Karpas-422 (cell line): ENCODE data around the gene TMEM178A. TPM values are rescaled to one million over a fixed set of nuclear protein-coding genes. Genes with fewer than 3 reads are reported as not detected.
"Not testable (repeated sequence)": the region's sequence is repeated elsewhere in the genome, so short reads cannot be mapped to it uniquely, and the experiment has no call there.

Experiments
- DNase-seq: peaks from one replicate; pipeline ENCODE4 v3.0.0-alpha.2; 2015
- H2AFZ ChIP-seq: fragments of 200-600 bp; sonication (generic); 2 replicates; pipeline ENCODE4 v1.6.1; 2014; ENCODE audit warnings: antibody characterized with exemption, low read length, mixed read lengths
- H3K27ac ChIP-seq: fragments of 200-600 bp; sonication (generic); 2 replicates; pipeline ENCODE4 v1.5.1; 2014; ENCODE audit warnings: mild to moderate bottlenecking, low read length, moderate library complexity
- H3K27me3 ChIP-seq: fragments of 200-600 bp; sonication (generic); 2 replicates; pipeline ENCODE4 v1.6.1; 2014; ENCODE audit warnings: low read length, mixed read lengths
- H3K36me3 ChIP-seq: fragments of 200-600 bp; sonication (generic); 2 replicates; pipeline ENCODE4 v1.6.1; 2014; ENCODE audit warnings: low read length, mixed read lengths; ENCODE audit not compliant: insufficient read depth
- H3K4me1 ChIP-seq: fragments of 200-600 bp; sonication (generic); 2 replicates; pipeline ENCODE4 v1.6.1; 2014; ENCODE audit warnings: mild to moderate bottlenecking, low read length, mixed read lengths
- H3K4me2 ChIP-seq: fragments of 200-600 bp; sonication (generic); 2 replicates; pipeline ENCODE4 v1.6.1; 2014; ENCODE audit warnings: low read length, low read depth, mild to moderate bottlenecking; ENCODE audit not compliant: poor library complexity, severe bottlenecking
- H3K4me3 ChIP-seq: fragments of 200-600 bp; sonication (generic); 2 replicates; pipeline ENCODE4 v1.5.1; 2014; ENCODE audit warnings: mild to moderate bottlenecking, antibody characterized with exemption, low read length, mixed read lengths
- H3K79me2 ChIP-seq: fragments of 200-600 bp; sonication (generic); 2 replicates; pipeline ENCODE4 v1.6.1; 2014; ENCODE audit warnings: mild to moderate bottlenecking, low read length, mixed read lengths
- H3K9ac ChIP-seq: fragments of 200-600 bp; sonication (generic); 2 replicates; pipeline ENCODE4 v1.6.0; 2014; ENCODE audit warnings: low read length
- H3K9me2 ChIP-seq: fragments of 200-600 bp; sonication (generic), shearing (Covaris generic); replicated peaks from 2 replicates; pipeline ENCODE4 v1.6.0; 2014; ENCODE audit warnings: mild to moderate bottlenecking, low read length, moderate library complexity; ENCODE audit not compliant: insufficient read depth
- H3K9me3 ChIP-seq: fragments of 300-700, 200-600 bp; sonication (generic); 2 replicates; pipeline ENCODE4 v1.6.1; 2014; ENCODE audit warnings: low read length, mixed read lengths
- H4K20me1 ChIP-seq: fragments of 200-600 bp; sonication (generic); 2 replicates; pipeline ENCODE4 v1.6.1; 2014; ENCODE audit warnings: mild to moderate bottlenecking, antibody characterized with exemption, low read length, low read depth; ENCODE audit not compliant: insufficient read depth
- total RNA-seq: library from RNA; depleted of rRNA; stranded (reverse); fragments of >200 nt; shearing (Covaris generic); gene quantifications from 2 replicates; pipeline ENCODE4 v1.2.3, GENCODE V29; 2014; ENCODE audit warnings: low replicate concordance

TMEM178A gene
- total RNA-seq, 1 experiment from 2014 or later = not detected

- H3K9ac ChIP-seq = no peak overlapping the region
- no peaks in the 10 kb centered on the region for H3K9me3 ChIP-seq
- no peak overlapping the region for H3K4me3 ChIP-seq
- H4K20me1 ChIP-seq = no peaks in the 10 kb centered on the region
- H3K4me2 ChIP-seq = no peak overlapping the region
- no peaks in the 10 kb centered on the region for H3K4me1 ChIP-seq
- H2AFZ ChIP-seq = no peak overlapping the region
- no peaks in the 10 kb centered on the region for H3K27me3 ChIP-seq
- no peaks in the 10 kb centered on the region for H3K79me2 ChIP-seq
- no peak for DNase-seq
- no peak overlapping the region for H3K27ac ChIP-seq
- H3K36me3 ChIP-seq = no peaks in the 10 kb centered on the region
- no peaks in the 10 kb centered on the region for H3K9me2 ChIP-seq
These were observed 39.8 kb upstream of the TMEM178A start for GRCh38 chr2:39625927-39626270.

- not testable (repeated sequence) for H2AFZ ChIP-seq, H3K9me3 ChIP-seq, H3K4me2 ChIP-seq, H4K20me1 ChIP-seq, H3K9ac ChIP-seq, H3K4me3 ChIP-seq, H3K79me2 ChIP-seq, H3K9me2 ChIP-seq, DNase-seq, H3K36me3 ChIP-seq, H3K27me3 ChIP-seq, H3K27ac ChIP-seq, H3K4me1 ChIP-seq
These were observed 37.4 kb upstream of the TMEM178A start for GRCh38 chr2:39628346-39628745.

- H3K4me2 ChIP-seq = no peak overlapping the region
- H3K36me3 ChIP-seq = no peaks in the 10 kb centered on the region
- no peaks in the 10 kb centered on the region for H3K9me3 ChIP-seq
- H3K4me1 ChIP-seq = no peaks in the 10 kb centered on the region
- H4K20me1 ChIP-seq = no peaks in the 10 kb centered on the region
- no peak overlapping the region for H3K27ac ChIP-seq
- H2AFZ ChIP-seq = no peak overlapping the region
- H3K9me2 ChIP-seq = no peaks in the 10 kb centered on the region
- no peak overlapping the region for H3K9ac ChIP-seq
- no peaks in the 10 kb centered on the region for H3K79me2 ChIP-seq
- H3K27me3 ChIP-seq = no peaks in the 10 kb centered on the region
- no peak for DNase-seq
- H3K4me3 ChIP-seq = no peak overlapping the region
These were observed 36.1 kb upstream of the TMEM178A start for GRCh38 chr2:39629646-39630045.

- H3K4me1 ChIP-seq = no peaks in the 10 kb centered on the region
- H2AFZ ChIP-seq = no peak overlapping the region
- no peaks in the 10 kb centered on the region for H3K79me2 ChIP-seq
- peaks cover 3% of the 10 kb centered on the region; the same call in 1 of the 2 replicates for H3K27me3 ChIP-seq
- DNase-seq = no peak
- no peak overlapping the region for H3K4me3 ChIP-seq
- no peak overlapping the region for H3K27ac ChIP-seq
- H4K20me1 ChIP-seq = no peaks in the 10 kb centered on the region
- H3K9ac ChIP-seq = no peak overlapping the region
- H3K9me2 ChIP-seq = no peaks in the 10 kb centered on the region
- H3K4me2 ChIP-seq = no peak overlapping the region
- H3K9me3 ChIP-seq = no peaks in the 10 kb centered on the region
- no peaks in the 10 kb centered on the region for H3K36me3 ChIP-seq
These were observed 34.5 kb upstream of the TMEM178A start for GRCh38 chr2:39631256-39631655.

- Histone ChIP-seq H4K20me1 (no peaks in the 10 kb centered on the region), H3K4me2 (no peak overlapping the region)
These were observed 34.0 kb upstream of the TMEM178A start for GRCh38 chr2:39631718-39632117.

GRCh38 chr2:39632876-39633275 lies 32.8 kb upstream of the TMEM178A start:
- H3K4me3 ChIP-seq = no peak overlapping the region
- no peaks in the 10 kb centered on the region for H4K20me1 ChIP-seq
- no peaks in the 10 kb centered on the region for H3K9me2 ChIP-seq
- H3K27me3 ChIP-seq = peaks cover 3% of the 10 kb centered on the region; the same call in 1 of the 2 replicates
- H3K79me2 ChIP-seq = no peaks in the 10 kb centered on the region
- no peak overlapping the region for H2AFZ ChIP-seq
- no peaks in the 10 kb centered on the region for H3K36me3 ChIP-seq
- H3K9me3 ChIP-seq = no peaks in the 10 kb centered on the region
- H3K4me2 ChIP-seq = no peak overlapping the region
- H3K9ac ChIP-seq = no peak overlapping the region
- no peak for DNase-seq
- H3K4me1 ChIP-seq = no peaks in the 10 kb centered on the region
- no peak overlapping the region for H3K27ac ChIP-seq

More at GRCh38 chr2:39631718-39632117, 34.0 kb upstream of the TMEM178A start:
- no peaks in the 10 kb centered on the region for H3K9me2 ChIP-seq
- no peaks in the 10 kb centered on the region for H3K9me3 ChIP-seq
- H2AFZ ChIP-seq = no peak overlapping the region
- no peaks in the 10 kb centered on the region for H3K36me3 ChIP-seq
- no peak overlapping the region for H3K9ac ChIP-seq
- no peak overlapping the region for H3K27ac ChIP-seq
- H3K79me2 ChIP-seq = no peaks in the 10 kb centered on the region
- DNase-seq = no peak
- H3K4me1 ChIP-seq = no peaks in the 10 kb centered on the region
- H3K4me3 ChIP-seq = no peak overlapping the region
- H3K27me3 ChIP-seq = peaks cover 3% of the 10 kb centered on the region; the same call in 1 of the 2 replicates

GRCh38 chr2:39636306-39636705 lies 29.4 kb upstream of the TMEM178A start:
- Histone ChIP-seq H3K9me3 (no peaks in the 10 kb centered on the region), H3K27ac (no peak overlapping the region), H3K9me2 (no peaks in the 10 kb centered on the region), H3K27me3 (peaks cover 3% of the 10 kb centered on the region; the same call in 1 of the 2 replicates), H3K4me3 (no peak overlapping the region), H3K9ac (no peak overlapping the region), H4K20me1 (no peaks in the 10 kb centered on the region), H3K36me3 (no peaks in the 10 kb centered on the region), H3K4me1 (no peaks in the 10 kb centered on the region), H3K4me2 (no peak overlapping the region), H2AFZ (no peak overlapping the region), H3K79me2 (no peaks in the 10 kb centered on the region)
- DNase-seq = no peak

GRCh38 chr2:39638581-39638980 lies 27.1 kb upstream of the TMEM178A start:
- DNase-seq = no peak
- Histone ChIP-seq H3K27ac (no peak overlapping the region), H3K79me2 (no peaks in the 10 kb centered on the region), H3K9me2 (no peaks in the 10 kb centered on the region), H3K9me3 (no peaks in the 10 kb centered on the region), H3K9ac (no peak overlapping the region), H3K27me3 (peaks cover 3% of the 10 kb centered on the region; the same call in 1 of the 2 replicates), H3K4me1 (no peaks in the 10 kb centered on the region), H3K36me3 (no peaks in the 10 kb centered on the region), H4K20me1 (no peaks in the 10 kb centered on the region), H3K4me2 (no peak overlapping the region), H2AFZ (no peak overlapping the region), H3K4me3 (no peak overlapping the region)

- Histone ChIP-seq H4K20me1 (no peaks in the 10 kb centered on the region), H3K9ac (no peak overlapping the region), H3K9me2 (no peaks in the 10 kb centered on the region), H3K4me3 (no peak overlapping the region), H3K4me1 (no peaks in the 10 kb centered on the region), H3K27ac (no peak overlapping the region), H3K36me3 (no peaks in the 10 kb centered on the region), H3K79me2 (no peaks in the 10 kb centered on the region), H2AFZ (no peak overlapping the region), H3K9me3 (no peaks in the 10 kb centered on the region), H3K4me2 (no peak overlapping the region), H3K27me3 (peaks cover 3% of the 10 kb centered on the region; the same call in 1 of the 2 replicates)
- DNase-seq = no peak
These were observed 25.6 kb upstream of the TMEM178A start for GRCh38 chr2:39640107-39640506.
